ENCODE results near the gene TMEM185B. TPM values are rescaled to one million over a fixed set of nuclear protein-coding genes. Genes with fewer than 3 reads are reported as not detected.

The TMEM185B gene
- total RNA-seq, 2 donors from 2014 or later: 20.9 to 21.1 TPM

- DNase-seq (no peak), ATAC-seq (replicated peaks in 1 of 2) (no peak)
- H3K36me3 Mint-ChIP-seq (ENCODE audit: insufficient read depth in 2 of 2): peaks cover 12 to 19% of the 10 kb centered on the region in 2 donors
- peaks cover 0 to 3% of the 10 kb centered on the region in 2 donors for H3K9me3 Mint-ChIP-seq
- peak overlapping the region; percentile 80 to 84 for H3K4me3 Mint-ChIP-seq
- H3K4me1 Mint-ChIP-seq (ENCODE audit: low read depth): peaks cover 72% of the 10 kb centered on the region
- peak overlapping the region; percentile 60 for H3K27ac Mint-ChIP-seq
- no peaks in the 10 kb centered on the region for H3K27me3 Mint-ChIP-seq (ENCODE audit: low read depth)
Measured at GRCh38 chr2:120224735-120225548, 1.7 kb upstream of the TMEM185B start.

GRCh38 chr2:120224256-120224655, 1.1 kb upstream of the TMEM185B start:
- Mint-ChIP-seq H3K27me3 (ENCODE audit: low read depth) (no peaks in the 10 kb centered on the region), H3K9me3 (peaks cover 0 to 3% of the 10 kb centered on the region in 2 donors), H3K36me3 (ENCODE audit: insufficient read depth in 2 of 2) (peaks cover 12 to 19% of the 10 kb centered on the region in 2 donors), H3K27ac (peak overlapping the region; percentile 71), H3K4me3 (peak overlapping the region; percentile 80 to 84), H3K4me1 (ENCODE audit: low read depth) (peaks cover 66% of the 10 kb centered on the region)
- ATAC-seq (replicated peaks in 1 of 2) (no peak), DNase-seq (no peak)

GRCh38 chr2:120222186-120223033, 790 bp downstream of the TMEM185B start:
- Mint-ChIP-seq H3K9me3 (peaks cover 0 to 3% of the 10 kb centered on the region in 2 donors), H3K4me3 (peak overlapping the region; percentile 80 to 84), H3K27ac (peak overlapping the region; percentile 92), H3K36me3 (ENCODE audit: insufficient read depth in 2 of 2) (peaks cover 12 to 19% of the 10 kb centered on the region in 2 donors), H3K27me3 (ENCODE audit: low read depth) (no peaks in the 10 kb centered on the region), H3K4me1 (ENCODE audit: low read depth) (peaks cover 48% of the 10 kb centered on the region)
- DNase-seq (no peak), ATAC-seq (replicated peaks in 1 of 2) (no peak)

GRCh38 chr2:120221616-120222015, 1.6 kb downstream of the TMEM185B start:
- peaks cover 40% of the 10 kb centered on the region for H3K4me1 Mint-ChIP-seq (ENCODE audit: low read depth)
- ATAC-seq (replicated peaks in 1 of 2) (no peak), DNase-seq (peak in 1 of 2 donors; percentile 18)

GRCh38 chr2:120220756-120221155, 2.4 kb downstream of the TMEM185B start:
- H3K36me3 Mint-ChIP-seq (ENCODE audit: insufficient read depth in 2 of 2): peaks cover 12 to 22% of the 10 kb centered on the region in 2 donors
- H3K9me3 Mint-ChIP-seq: peaks cover 3 to 8% of the 10 kb centered on the region in 2 donors
- peaks cover 35% of the 10 kb centered on the region for H3K4me1 Mint-ChIP-seq (ENCODE audit: low read depth)
- no peak for ATAC-seq (replicated peaks in 1 of 2)
- no peak for DNase-seq
- peak overlapping the region; percentile 62 to 84 for H3K4me3 Mint-ChIP-seq
- H3K27me3 Mint-ChIP-seq (ENCODE audit: low read depth): no peaks in the 10 kb centered on the region
- no peak overlapping the region for H3K27ac Mint-ChIP-seq

More at GRCh38 chr2:120221616-120222015, 1.6 kb downstream of the TMEM185B start:
- H3K27ac Mint-ChIP-seq: peak overlapping the region; percentile 92
- H3K27me3 Mint-ChIP-seq (ENCODE audit: low read depth): no peaks in the 10 kb centered on the region
- H3K9me3 Mint-ChIP-seq: peaks cover 1 to 6% of the 10 kb centered on the region in 2 donors
- H3K4me3 Mint-ChIP-seq: peak overlapping the region; percentile 80 to 84
- H3K36me3 Mint-ChIP-seq (ENCODE audit: insufficient read depth in 2 of 2): peaks cover 12 to 19% of the 10 kb centered on the region in 2 donors

GRCh38 chr2:120219766-120220165, 3.4 kb downstream of the TMEM185B start:
- Mint-ChIP-seq H3K27me3 (ENCODE audit: low read depth) (no peaks in the 10 kb centered on the region), H3K9me3 (peaks cover 3 to 8% of the 10 kb centered on the region in 2 donors), H3K4me3 (no peak overlapping the region), H3K27ac (no peak overlapping the region), H3K4me1 (ENCODE audit: low read depth) (peaks cover 35% of the 10 kb centered on the region), H3K36me3 (ENCODE audit: insufficient read depth in 2 of 2) (peaks cover 12 to 22% of the 10 kb centered on the region in 2 donors)
- no peak for ATAC-seq (replicated peaks in 1 of 2)
- no peak for DNase-seq

GRCh38 chr2:120219291-120219690, 3.9 kb downstream of the TMEM185B start:
- no peak for DNase-seq

GRCh38 chr2:120218181-120218580, 5.0 kb downstream of the TMEM185B start:
- Mint-ChIP-seq H3K4me1 (ENCODE audit: low read depth) (peaks cover 25% of the 10 kb centered on the region), H3K4me3 (no peak overlapping the region), H3K36me3 (ENCODE audit: insufficient read depth in 2 of 2) (peaks cover 12 to 22% of the 10 kb centered on the region in 2 donors), H3K9me3 (peaks cover 3 to 8% of the 10 kb centered on the region in 2 donors), H3K27me3 (ENCODE audit: low read depth) (no peaks in the 10 kb centered on the region), H3K27ac (no peak overlapping the region)
- DNase-seq (no peak), ATAC-seq (replicated peaks in 1 of 2) (no peak)

More at GRCh38 chr2:120219291-120219690, 3.9 kb downstream of the TMEM185B start:
- Mint-ChIP-seq H3K27me3 (ENCODE audit: low read depth) (no peaks in the 10 kb centered on the region), H3K4me1 (ENCODE audit: low read depth) (peaks cover 31% of the 10 kb centered on the region), H3K4me3 (no peak overlapping the region), H3K27ac (no peak overlapping the region), H3K36me3 (ENCODE audit: insufficient read depth in 2 of 2) (peaks cover 12 to 22% of the 10 kb centered on the region in 2 donors), H3K9me3 (peaks cover 3 to 8% of the 10 kb centered on the region in 2 donors)
- no peak for ATAC-seq (replicated peaks in 1 of 2)

GRCh38 chr2:120210270-120210693, 12.9 kb downstream of the TMEM185B start:
- peak in 1 of 2 donors; percentile 60 for ATAC-seq (replicated peaks in 1 of 2)
- Mint-ChIP-seq H3K9me3 (no peaks in the 10 kb centered on the region), H3K27me3 (ENCODE audit: low read depth) (no peaks in the 10 kb centered on the region), H3K36me3 (ENCODE audit: insufficient read depth in 2 of 2) (no peaks in the 10 kb centered on the region), H3K4me3 (peak overlapping the region in 1 of 2 donors; percentile 19), H3K4me1 (ENCODE audit: low read depth) (peaks cover 17% of the 10 kb centered on the region), H3K27ac (no peak overlapping the region)
- no peak for DNase-seq

GRCh38 chr2:120209427-120210269, 13.6 kb downstream of the TMEM185B start:
- H3K9me3 Mint-ChIP-seq: no peaks in the 10 kb centered on the region
- H3K4me1 Mint-ChIP-seq (ENCODE audit: low read depth): peaks cover 17% of the 10 kb centered on the region
- no peaks in the 10 kb centered on the region for H3K36me3 Mint-ChIP-seq (ENCODE audit: insufficient read depth in 2 of 2)
- no peak for DNase-seq
- no peak overlapping the region for H3K27ac Mint-ChIP-seq
- H3K27me3 Mint-ChIP-seq (ENCODE audit: low read depth): no peaks in the 10 kb centered on the region
- ATAC-seq (replicated peaks in 1 of 2): peak in 1 of 2 donors; percentile 41
- H3K4me3 Mint-ChIP-seq: no peak overlapping the region

GRCh38 chr2:120208381-120209353, 14.5 kb downstream of the TMEM185B start:
- no peak for DNase-seq
- no peak for ATAC-seq (replicated peaks in 1 of 2)
- H3K9me3 Mint-ChIP-seq: no peaks in the 10 kb centered on the region
- no peaks in the 10 kb centered on the region for H3K27me3 Mint-ChIP-seq (ENCODE audit: low read depth)
- H3K27ac Mint-ChIP-seq: no peak overlapping the region
- no peaks in the 10 kb centered on the region for H3K36me3 Mint-ChIP-seq (ENCODE audit: insufficient read depth in 2 of 2)
- H3K4me1 Mint-ChIP-seq (ENCODE audit: low read depth): peaks cover 17% of the 10 kb centered on the region
- no peak overlapping the region for H3K4me3 Mint-ChIP-seq
